OCI-LY1 (cell line): ENCODE measurements around the gene CEP162.

Source experiments
- EZH2 ChIP-seq: fragments of 200-600 bp; sonication (generic), shearing (Covaris generic); IDR thresholded peaks from 2 replicates; pipeline ENCODE4 v1.8.0; 2017; ENCODE audit warnings: borderline replicate concordance, mixed run types, mild to moderate bottlenecking, antibody characterized with exemption, low read length, moderate library complexity, mixed read lengths
- TF ChIP-seq, protein P1 (sequence below): fragments of 200-600 bp; sonication (generic), shearing (Covaris generic); IDR thresholded peaks from 2 replicates; pipeline ENCODE4 v1.5.1; 2017; ENCODE audit warnings: mild to moderate bottlenecking, antibody characterized with exemption, low read length, moderate library complexity, mixed read lengths

GRCh38 chr6:84086545-84087429 is 140.7 kb downstream of the CEP162 start:
- TF ChIP-seq, protein P1, sequence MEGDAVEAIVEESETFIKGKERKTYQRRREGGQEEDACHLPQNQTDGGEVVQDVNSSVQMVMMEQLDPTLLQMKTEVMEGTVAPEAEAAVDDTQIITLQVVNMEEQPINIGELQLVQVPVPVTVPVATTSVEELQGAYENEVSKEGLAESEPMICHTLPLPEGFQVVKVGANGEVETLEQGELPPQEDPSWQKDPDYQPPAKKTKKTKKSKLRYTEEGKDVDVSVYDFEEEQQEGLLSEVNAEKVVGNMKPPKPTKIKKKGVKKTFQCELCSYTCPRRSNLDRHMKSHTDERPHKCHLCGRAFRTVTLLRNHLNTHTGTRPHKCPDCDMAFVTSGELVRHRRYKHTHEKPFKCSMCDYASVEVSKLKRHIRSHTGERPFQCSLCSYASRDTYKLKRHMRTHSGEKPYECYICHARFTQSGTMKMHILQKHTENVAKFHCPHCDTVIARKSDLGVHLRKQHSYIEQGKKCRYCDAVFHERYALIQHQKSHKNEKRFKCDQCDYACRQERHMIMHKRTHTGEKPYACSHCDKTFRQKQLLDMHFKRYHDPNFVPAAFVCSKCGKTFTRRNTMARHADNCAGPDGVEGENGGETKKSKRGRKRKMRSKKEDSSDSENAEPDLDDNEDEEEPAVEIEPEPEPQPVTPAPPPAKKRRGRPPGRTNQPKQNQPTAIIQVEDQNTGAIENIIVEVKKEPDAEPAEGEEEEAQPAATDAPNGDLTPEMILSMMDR, result no peak
- TF ChIP-seq EZH2, result no peak
